K562 (cell line): ENCODE data around the gene VASH2. TPM values are rescaled to one million over a fixed set of nuclear protein-coding genes. Genes with fewer than 3 reads are reported as not detected.

Experiments
- EGR1 ChIP-seq: fragments of 450-650 bp; conservative IDR thresholded peaks from 2 replicates; pipeline ENCODE4 v1.6.1; 2017; ENCODE audit warnings: mild to moderate bottlenecking
- HOXB6 ChIP-seq: fragments of 250-450 bp; sonication (Bioruptor Pico); IDR thresholded peaks from 2 replicates; pipeline ENCODE4 v1.5.1; 2022; ENCODE audit warnings: mild to moderate bottlenecking, borderline replicate concordance
- KLF6 ChIP-seq: fragments of 250-450 bp; sonication (Bioruptor Pico); IDR thresholded peaks from 2 replicates; pipeline ENCODE4 v1.4.0; 2020; ENCODE audit warnings: mild to moderate bottlenecking, moderate library complexity, borderline replicate concordance
- MAFK ChIP-seq: IDR thresholded peaks from 2 replicates; pipeline ENCODE4 v1.6.1; 2011; ENCODE audit warnings: low read length, improper control_type of control experiment
- PHB2 ChIP-seq: fragments of 450-650 bp; IDR thresholded peaks from 2 replicates; pipeline ENCODE4 v1.6.1; 2017; ENCODE audit warnings: low read depth
- PYGO2 ChIP-seq: fragments of 450-650 bp; IDR thresholded peaks from 2 replicates; pipeline ENCODE4 v1.6.1; 2016; ENCODE audit warnings: mild to moderate bottlenecking, missing genetic modification characterization, moderate library complexity, missing compliant biosample characterization
- RB1 ChIP-seq: fragments of 450-650 bp; IDR thresholded peaks from 2 replicates; pipeline ENCODE4 v1.6.1; 2017; ENCODE audit warnings: low read depth, mild to moderate bottlenecking
- RFX5 ChIP-seq: IDR thresholded peaks from 2 replicates; pipeline ENCODE4 v1.6.1; 2011; ENCODE audit warnings: low read depth, mild to moderate bottlenecking, improper control_type of control experiment, low read length
- RUNX1 ChIP-seq: sonication (generic); IDR thresholded peaks from 2 replicates; pipeline ENCODE4 v1.6.1; 2016; ENCODE audit warnings: antibody characterized with exemption, low read depth
- XRCC3 ChIP-seq: fragments of 450-650 bp; IDR thresholded peaks from 2 replicates; pipeline ENCODE4 v1.6.1; 2017; ENCODE audit warnings: mild to moderate bottlenecking, moderate library complexity
- ZBED1 ChIP-seq: IDR thresholded peaks from 2 replicates; pipeline ENCODE4 v1.6.1; 2014
- polyA plus RNA-seq, 8 experiments: library from polyadenylated mRNA; depleted of rRNA in 4 of 8; stranded (reverse) in 5 of 8; unstranded in 3 of 8; fragments of >200 nt; fragmentation: Nextera tagmentation in 2 of 8; fragmentation: Illumina TruSeq in 1 of 8; extraction: Ambion mirVana in 2 of 8; extraction: Trizol in 1 of 8; gene quantifications; 2 replicates each; pipeline versions ENCODE4 v1.2.1 to v1.2.3, GENCODE V29; 2011 to 2014; ENCODE audit warnings: inconsistent platforms in 1 of 8, missing spikeins in 1 of 8
- total RNA-seq, 7 experiments: library from RNA; depleted of rRNA in 6 of 7; stranded (reverse); fragments of >200 nt in 6 of 7; fragmentation: Illumina TruSeq in 2 of 7; extraction: Trizol in 2 of 7; gene quantifications; 2 replicates each; pipeline versions ENCODE4 v1.2.1 to v1.2.3, GENCODE V29; 2011 to 2021; ENCODE audit warnings: low replicate concordance in 1 of 7
- TF ChIP-seq, protein P1 (sequence below): fragments of 450-650 bp; IDR thresholded peaks from 2 replicates; pipeline ENCODE4 v1.6.1; 2017; ENCODE audit warnings: mild to moderate bottlenecking, moderate library complexity
- TF ChIP-seq, protein P2 (sequence below): IDR thresholded peaks from 3 replicates; pipeline ENCODE4 v1.6.1; 2011; ENCODE audit warnings: borderline replicate concordance, mild to moderate bottlenecking, moderate library complexity; ENCODE audit not compliant: insufficient read length; ENCODE audit errors: extremely low read depth
- TF ChIP-seq, protein P3 (sequence below): fragments of 250-450 bp; sonication (Bioruptor Pico); IDR thresholded peaks from 2 replicates; pipeline ENCODE4 v1.4.0; 2020; ENCODE audit warnings: borderline replicate concordance
- TF ChIP-seq, protein P4 (sequence below), 2 experiments: fragments of 450-650 bp in 1 of 2; sonication (generic) in 1 of 2; formaldehyde crosslinking in 1 of 2; IDR thresholded peaks in 1 of 2; conservative IDR thresholded peaks in 1 of 2; 2 replicates each; pipeline versions ENCODE4 v1.6.1 to v1.8.1; 2016 to 2023; ENCODE audit warnings: mild to moderate bottlenecking in 2 of 2, moderate library complexity in 2 of 2, inconsistent platforms in 1 of 2, missing genetic modification reagents in 1 of 2
- TF ChIP-seq, protein P5 (sequence below): fragments of 450-650 bp; formaldehyde crosslinking; IDR thresholded peaks from 2 replicates; pipeline ENCODE4 v1.4.0; 2020; ENCODE audit warnings: mild to moderate bottlenecking, mixed read lengths

Gene VASH2
- total and polyA plus RNA-seq, 9 of the 15 experiments (the other 6 are each of a cell fraction or from before 2014, with no cell fraction given) = 0.04 to 0.40 (median 0.10) TPM; not detected in 1

DNA sequence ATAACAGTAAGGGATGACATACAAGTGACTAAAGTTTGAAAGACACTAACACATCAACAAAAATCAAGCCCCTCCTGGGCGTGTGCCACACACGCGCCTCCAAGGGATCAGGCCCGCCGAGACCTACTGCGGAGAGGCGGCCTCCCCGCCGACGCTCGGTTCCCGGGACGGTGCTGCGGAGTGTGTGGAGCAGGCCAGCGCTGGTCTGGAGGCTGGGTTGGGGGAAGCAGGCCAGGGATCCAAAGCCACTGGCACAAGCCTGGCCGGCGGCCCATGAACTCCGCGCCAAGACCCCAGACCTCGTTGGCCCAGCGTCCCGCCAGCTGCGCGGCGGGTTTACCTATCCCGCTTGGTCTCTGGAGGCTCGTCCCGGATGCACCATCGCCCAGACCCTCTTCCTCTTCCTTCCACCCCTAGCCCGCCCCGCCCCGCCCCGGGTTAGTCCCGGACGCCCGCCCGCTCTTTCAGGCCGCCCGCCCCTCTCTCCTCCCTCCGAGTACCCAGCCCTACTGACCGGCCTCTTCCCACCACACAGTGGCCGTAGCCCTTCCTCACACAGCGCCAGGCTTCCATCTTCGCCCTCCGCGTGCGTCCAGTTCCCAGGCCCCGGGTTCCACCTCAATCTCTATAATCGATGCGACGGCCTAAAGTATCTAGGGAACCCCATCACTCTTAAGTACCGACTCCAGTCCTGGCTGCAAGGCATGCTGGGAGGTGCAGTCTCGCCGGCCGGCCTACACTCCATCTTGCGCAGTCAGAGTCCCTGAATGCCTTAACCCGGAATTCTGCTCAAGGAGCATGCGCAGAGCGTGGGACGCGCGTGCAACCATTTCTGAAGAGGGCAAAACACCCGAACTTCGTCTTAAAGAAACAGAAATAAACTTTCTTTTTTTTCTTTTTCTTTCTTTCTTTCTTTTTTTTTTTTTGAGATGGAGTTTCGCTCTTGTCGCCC lies 65.0 kb downstream of the VASH2 start, which contains the start of gene ANGEL2 (continued):
- TF ChIP-seq RB1 = peak; percentile 51
- TF ChIP-seq, protein P1, sequence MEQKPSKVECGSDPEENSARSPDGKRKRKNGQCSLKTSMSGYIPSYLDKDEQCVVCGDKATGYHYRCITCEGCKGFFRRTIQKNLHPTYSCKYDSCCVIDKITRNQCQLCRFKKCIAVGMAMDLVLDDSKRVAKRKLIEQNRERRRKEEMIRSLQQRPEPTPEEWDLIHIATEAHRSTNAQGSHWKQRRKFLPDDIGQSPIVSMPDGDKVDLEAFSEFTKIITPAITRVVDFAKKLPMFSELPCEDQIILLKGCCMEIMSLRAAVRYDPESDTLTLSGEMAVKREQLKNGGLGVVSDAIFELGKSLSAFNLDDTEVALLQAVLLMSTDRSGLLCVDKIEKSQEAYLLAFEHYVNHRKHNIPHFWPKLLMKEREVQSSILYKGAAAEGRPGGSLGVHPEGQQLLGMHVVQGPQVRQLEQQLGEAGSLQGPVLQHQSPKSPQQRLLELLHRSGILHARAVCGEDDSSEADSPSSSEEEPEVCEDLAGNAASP = no peak
- TF ChIP-seq RFX5 = no peak
- TF ChIP-seq MAFK = peak; percentile 53; the same call in 1 of the 2 replicates
- TF ChIP-seq ZBED1 = no peak
- no peak for TF ChIP-seq HOXB6 (CRISPR knock-in tag)
- peak; percentile 60; the same call in 1 of the 2 replicates for TF ChIP-seq RUNX1
- TF ChIP-seq, protein P2, sequence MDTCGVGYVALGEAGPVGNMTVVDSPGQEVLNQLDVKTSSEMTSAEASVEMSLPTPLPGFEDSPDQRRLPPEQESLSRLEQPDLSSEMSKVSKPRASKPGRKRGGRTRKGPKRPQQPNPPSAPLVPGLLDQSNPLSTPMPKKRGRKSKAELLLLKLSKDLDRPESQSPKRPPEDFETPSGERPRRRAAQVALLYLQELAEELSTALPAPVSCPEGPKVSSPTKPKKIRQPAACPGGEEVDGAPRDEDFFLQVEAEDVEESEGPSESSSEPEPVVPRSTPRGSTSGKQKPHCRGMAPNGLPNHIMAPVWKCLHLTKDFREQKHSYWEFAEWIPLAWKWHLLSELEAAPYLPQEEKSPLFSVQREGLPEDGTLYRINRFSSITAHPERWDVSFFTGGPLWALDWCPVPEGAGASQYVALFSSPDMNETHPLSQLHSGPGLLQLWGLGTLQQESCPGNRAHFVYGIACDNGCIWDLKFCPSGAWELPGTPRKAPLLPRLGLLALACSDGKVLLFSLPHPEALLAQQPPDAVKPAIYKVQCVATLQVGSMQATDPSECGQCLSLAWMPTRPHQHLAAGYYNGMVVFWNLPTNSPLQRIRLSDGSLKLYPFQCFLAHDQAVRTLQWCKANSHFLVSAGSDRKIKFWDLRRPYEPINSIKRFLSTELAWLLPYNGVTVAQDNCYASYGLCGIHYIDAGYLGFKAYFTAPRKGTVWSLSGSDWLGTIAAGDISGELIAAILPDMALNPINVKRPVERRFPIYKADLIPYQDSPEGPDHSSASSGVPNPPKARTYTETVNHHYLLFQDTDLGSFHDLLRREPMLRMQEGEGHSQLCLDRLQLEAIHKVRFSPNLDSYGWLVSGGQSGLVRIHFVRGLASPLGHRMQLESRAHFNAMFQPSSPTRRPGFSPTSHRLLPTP = no peak
- TF ChIP-seq PYGO2 = no peak
- TF ChIP-seq, protein P3, sequence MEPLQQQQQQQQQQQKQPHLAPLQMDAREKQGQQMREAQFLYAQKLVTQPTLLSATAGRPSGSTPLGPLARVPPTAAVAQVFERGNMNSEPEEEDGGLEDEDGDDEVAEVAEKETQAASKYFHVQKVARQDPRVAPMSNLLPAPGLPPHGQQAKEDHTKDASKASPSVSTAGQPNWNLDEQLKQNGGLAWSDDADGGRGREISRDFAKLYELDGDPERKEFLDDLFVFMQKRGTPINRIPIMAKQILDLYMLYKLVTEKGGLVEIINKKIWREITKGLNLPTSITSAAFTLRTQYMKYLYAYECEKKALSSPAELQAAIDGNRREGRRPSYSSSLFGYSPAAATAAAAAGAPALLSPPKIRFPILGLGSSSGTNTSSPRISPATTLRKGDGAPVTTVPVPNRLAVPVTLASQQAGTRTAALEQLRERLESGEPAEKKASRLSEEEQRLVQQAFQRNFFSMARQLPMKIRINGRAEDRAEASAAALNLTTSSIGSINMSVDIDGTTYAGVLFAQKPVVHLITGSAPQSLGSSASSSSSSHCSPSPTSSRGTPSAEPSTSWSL (CRISPR knock-in tag) = no peak
- TF ChIP-seq, protein P4, sequence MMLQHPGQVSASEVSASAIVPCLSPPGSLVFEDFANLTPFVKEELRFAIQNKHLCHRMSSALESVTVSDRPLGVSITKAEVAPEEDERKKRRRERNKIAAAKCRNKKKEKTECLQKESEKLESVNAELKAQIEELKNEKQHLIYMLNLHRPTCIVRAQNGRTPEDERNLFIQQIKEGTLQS (IDR thresholded peaks at IDR 0.05) = no peak
- TF ChIP-seq, protein P4 (CRISPR knock-in tag; conservative IDR thresholded peaks at IDR 0.05) = no peak
- peak; percentile 50 for TF ChIP-seq EGR1
- no peak; the same call in 1 of the 2 replicates for TF ChIP-seq KLF6 (CRISPR knock-in tag)
- TF ChIP-seq XRCC3 = no peak
- TF ChIP-seq, protein P5, sequence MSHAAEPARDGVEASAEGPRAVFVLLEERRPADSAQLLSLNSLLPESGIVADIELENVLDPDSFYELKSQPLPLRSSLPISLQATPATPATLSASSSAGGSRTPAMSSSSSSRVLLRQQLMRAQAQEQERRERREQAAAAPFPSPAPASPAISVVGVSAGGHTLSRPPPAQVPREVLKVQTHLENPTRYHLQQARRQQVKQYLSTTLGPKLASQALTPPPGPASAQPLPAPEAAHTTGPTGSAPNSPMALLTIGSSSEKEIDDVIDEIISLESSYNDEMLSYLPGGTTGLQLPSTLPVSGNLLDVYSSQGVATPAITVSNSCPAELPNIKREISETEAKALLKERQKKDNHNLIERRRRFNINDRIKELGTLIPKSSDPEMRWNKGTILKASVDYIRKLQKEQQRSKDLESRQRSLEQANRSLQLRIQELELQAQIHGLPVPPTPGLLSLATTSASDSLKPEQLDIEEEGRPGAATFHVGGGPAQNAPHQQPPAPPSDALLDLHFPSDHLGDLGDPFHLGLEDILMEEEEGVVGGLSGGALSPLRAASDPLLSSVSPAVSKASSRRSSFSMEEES (CRISPR knock-in tag) = no peak
- TF ChIP-seq PHB2 = no peak
